Endothelial cell of umbilical vein (primary cell): ENCODE measurements around the gene SLC26A11. TPM values are rescaled to one million over a fixed set of nuclear protein-coding genes. Genes with fewer than 3 reads are reported as not detected.

Experiments
- BruUV-seq: library from RNA; stranded (reverse); fragments of 400-500 nt; replicated peaks from 2 replicates; lab custom pipeline; 2021; lab: Mats Ljungman, UMichigan
- CTCF ChIA-PET: fragments of 300-600, 350-600 bp; sonication (Branson Sonifier 250); formaldehyde crosslinking; loops from one replicate; lab custom pipeline; 2021; ENCODE audit warnings: antibody characterized with exemption, inconsistent platforms; lab: Charles Lee
- POLR2A ChIA-PET: fragments of 300-600, 350-600 bp; sonication (Branson Sonifier 250); formaldehyde crosslinking; loops from one replicate; lab custom pipeline; 2021; ENCODE audit warnings: antibody characterized with exemption, inconsistent platforms; lab: Charles Lee
- DNase-seq: peaks from one replicate; pipeline ENCODE4 v3.0.0-alpha.2; 2011; ENCODE audit warnings: low read depth, low spot score
- FAIRE-seq: peaks from 2 replicates; lab custom pipeline; 2011; peaks lifted over from hg19 to GRCh38; lab: Jason Lieb, UNC
- H2AFZ ChIP-seq: 2 replicates; pipeline ENCODE4 v1.6.0; 2012; ENCODE audit warnings: low read depth, low read length, control low read depth, inconsistent platforms
- H3K27ac ChIP-seq: 2 replicates; pipeline ENCODE4 v1.5.1; 2011; ENCODE audit warnings: low read depth, mild to moderate bottlenecking, control low read depth, low read length, moderate library complexity; ENCODE audit not compliant: insufficient read depth
- H3K27me3 ChIP-seq, 2 experiments: 2 replicates each; pipeline versions ENCODE4 v1.6.0 to v1.6.1; 2011; ENCODE audit warnings: low read length in 2 of 2, mixed read lengths in 1 of 2; ENCODE audit not compliant: control insufficient read depth in 2 of 2, insufficient read depth in 2 of 2
- H3K36me3 ChIP-seq, 2 experiments: 2 replicates in 1 of 2; 3 replicates in 1 of 2; pipeline ENCODE4 v1.5.1; 2011; ENCODE audit warnings: low read length in 2 of 2, mild to moderate bottlenecking in 1 of 2, moderate library complexity in 1 of 2; ENCODE audit not compliant: control insufficient read depth in 2 of 2, insufficient read depth in 2 of 2; ENCODE audit errors: extremely low read depth in 1 of 2
- H3K4me1 ChIP-seq: 3 replicates; pipeline ENCODE4 v1.5.1; 2011; ENCODE audit warnings: mild to moderate bottlenecking, low read length; ENCODE audit not compliant: control insufficient read depth, insufficient read depth; ENCODE audit errors: extremely low read depth
- H3K4me2 ChIP-seq: 2 replicates; pipeline ENCODE4 v1.6.1; 2011; ENCODE audit warnings: low read length, control low read depth, mixed read lengths; ENCODE audit not compliant: insufficient read depth
- H3K4me3 ChIP-seq, 3 experiments: fragments of 200-600 bp in 1 of 3; sonication (generic), shearing (Covaris generic) in 1 of 3; replicated peaks in 1 of 3; 2 replicates each; pipeline ENCODE4 v1.5.1; 2011 to 2016; ENCODE audit warnings: control low read depth in 3 of 3, low read length in 3 of 3, mild to moderate bottlenecking in 2 of 3, inconsistent platforms in 1 of 3, low read depth in 1 of 3, moderate library complexity in 1 of 3; ENCODE audit not compliant: insufficient read depth in 1 of 3
- H3K79me2 ChIP-seq: 2 replicates; pipeline ENCODE4 v1.6.0; 2012; ENCODE audit warnings: low read length, inconsistent platforms; ENCODE audit not compliant: control insufficient read depth, insufficient read depth
- H3K9ac ChIP-seq: replicated peaks from 2 replicates; pipeline ENCODE3; 2011; ENCODE audit warnings: low read length, control low read depth; ENCODE audit not compliant: insufficient read depth; ENCODE audit errors: extremely low read depth
- H3K9me1 ChIP-seq: replicated peaks from 3 replicates; pipeline ENCODE4 v1.6.0; 2011; ENCODE audit warnings: mild to moderate bottlenecking, low read length; ENCODE audit not compliant: control insufficient read depth, insufficient read depth; ENCODE audit errors: extremely low read depth
- H3K9me3 ChIP-seq: replicated peaks from 2 replicates; pipeline ENCODE4 v1.5.1; 2012; ENCODE audit warnings: low read length, inconsistent platforms; ENCODE audit not compliant: control insufficient read depth, insufficient read depth
- H4K20me1 ChIP-seq: replicated peaks from 2 replicates; pipeline ENCODE3; 2011; ENCODE audit warnings: mild to moderate bottlenecking, low read length; ENCODE audit not compliant: control insufficient read depth, insufficient read depth; ENCODE audit errors: extremely low read depth
- EZH2 ChIP-seq: IDR thresholded peaks from 2 replicates; pipeline ENCODE4 v1.6.1; 2012; ENCODE audit warnings: borderline replicate concordance, low read depth, mild to moderate bottlenecking, moderate library complexity, low read length, inconsistent platforms; ENCODE audit not compliant: severe bottlenecking
- FOS ChIP-seq: IDR thresholded peaks from 2 replicates; pipeline ENCODE4 v1.6.1; 2011; ENCODE audit warnings: mild to moderate bottlenecking, low read length, moderate library complexity, borderline replicate concordance; ENCODE audit not compliant: insufficient read depth
- GATA2 ChIP-seq: IDR thresholded peaks from 2 replicates; pipeline ENCODE4 v1.7.0; 2011; ENCODE audit warnings: low read depth, mild to moderate bottlenecking, moderate library complexity, mixed read lengths, low read length; ENCODE audit not compliant: insufficient read length, insufficient read depth
- JUN ChIP-seq: IDR thresholded peaks from 2 replicates; pipeline ENCODE4 v1.6.1; 2011; ENCODE audit warnings: borderline replicate concordance, low read depth; ENCODE audit not compliant: insufficient read length, insufficient read depth
- MYC ChIP-seq: IDR thresholded peaks from one replicate; pipeline ENCODE4 v1.6.1; 2011; ENCODE audit warnings: mild to moderate bottlenecking, low read depth, low read length
- POLR2A ChIP-seq: IDR thresholded peaks from 2 replicates; pipeline ENCODE4 v1.6.1; 2012; ENCODE audit warnings: low read depth, mild to moderate bottlenecking, control low read depth, low read length
- POLR2AphosphoS5 ChIP-seq: IDR thresholded peaks from 2 replicates; pipeline ENCODE4 v1.6.1; 2012; ENCODE audit warnings: low read depth, mild to moderate bottlenecking, control low read depth, low read length, moderate library complexity; ENCODE audit not compliant: insufficient read depth
- dilution Hi-C: fragments of 300-500 bp; cut with MboI; formaldehyde crosslinking; loops from one replicate; pipeline ENCODE4 v1.15.0; 2019; ENCODE audit warnings: low sequenced_read_pairs; ENCODE audit not compliant: extremely low pct_ligation_motif_present
- intact Hi-C: fragments of 100-400 bp; cut with micrococcal nuclease; formaldehyde crosslinking; loops from one replicate; pipeline ENCODE4 v1.10.0; 2022
- polyA plus RNA-seq, 4 experiments: library from polyadenylated mRNA; depleted of rRNA in 3 of 4; stranded (reverse) in 3 of 4; unstranded in 1 of 4; fragments of >200 nt; gene quantifications; 2 replicates each; pipeline versions ENCODE4 v1.2.1 to v1.2.3, GENCODE V29; 2011 to 2012; ENCODE audit warnings: missing spikeins in 1 of 4
- total RNA-seq: library from RNA; stranded (reverse); gene quantifications from 2 replicates; pipeline ENCODE4 v1.2.3, GENCODE V29; 2021
- TF ChIP-seq, protein P1 (sequence below): IDR thresholded peaks from 2 replicates; pipeline ENCODE4 v1.6.1; 2011; ENCODE audit not compliant: insufficient read depth, insufficient read length
- TF ChIP-seq, protein P2 (sequence below), 2 donors: IDR thresholded peaks; 1 replicate in 1 of 2; 2 replicates in 1 of 2; pipeline ENCODE4 v1.5.1; 2011; ENCODE audit warnings: low read length in 2 of 2, mild to moderate bottlenecking in 2 of 2, moderate library complexity in 2 of 2, control low read depth in 1 of 2, inconsistent platforms in 1 of 2, low read depth in 1 of 2; ENCODE audit not compliant: insufficient read depth in 1 of 2; ENCODE audit errors: extremely low read depth in 1 of 2

The SLC26A11 gene
- total and polyA plus RNA-seq, 2 donors (not counting 3 experiments of a cell fraction or from before 2014, with no cell fraction given) = 25.2 to 33.0 TPM

DNA sequence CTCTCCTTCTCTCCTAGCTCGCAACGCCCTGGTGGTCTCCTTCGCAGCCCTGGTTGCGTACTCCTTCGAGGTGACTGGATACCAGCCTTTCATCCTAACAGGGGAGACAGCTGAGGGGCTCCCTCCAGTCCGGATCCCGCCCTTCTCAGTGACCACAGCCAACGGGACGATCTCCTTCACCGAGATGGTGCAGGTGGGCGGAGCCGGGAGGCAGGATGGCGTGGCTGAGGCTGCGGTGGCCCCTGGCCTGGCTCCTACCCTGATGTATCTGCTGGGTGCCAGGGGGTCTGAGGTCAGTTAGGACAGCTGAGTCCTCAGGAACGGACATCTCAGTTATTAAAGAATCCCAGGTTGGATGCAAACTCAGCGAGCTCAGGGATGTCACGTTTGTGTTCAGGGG, 16.7 kb downstream of the SLC26A11 start:
- POLR2A ChIA-PET = no interaction called here
- no peak for TF ChIP-seq EZH2
- TF ChIP-seq POLR2A = no peak
- TF ChIP-seq, protein P1, sequence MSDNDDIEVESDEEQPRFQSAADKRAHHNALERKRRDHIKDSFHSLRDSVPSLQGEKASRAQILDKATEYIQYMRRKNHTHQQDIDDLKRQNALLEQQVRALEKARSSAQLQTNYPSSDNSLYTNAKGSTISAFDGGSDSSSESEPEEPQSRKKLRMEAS = no peak
- TF ChIP-seq FOS = no peak
- no peak for TF ChIP-seq MYC
- TF ChIP-seq JUN = no peak
- TF ChIP-seq POLR2AphosphoS5 = no peak
- TF ChIP-seq GATA2 = no peak
- TF ChIP-seq, protein P2, sequence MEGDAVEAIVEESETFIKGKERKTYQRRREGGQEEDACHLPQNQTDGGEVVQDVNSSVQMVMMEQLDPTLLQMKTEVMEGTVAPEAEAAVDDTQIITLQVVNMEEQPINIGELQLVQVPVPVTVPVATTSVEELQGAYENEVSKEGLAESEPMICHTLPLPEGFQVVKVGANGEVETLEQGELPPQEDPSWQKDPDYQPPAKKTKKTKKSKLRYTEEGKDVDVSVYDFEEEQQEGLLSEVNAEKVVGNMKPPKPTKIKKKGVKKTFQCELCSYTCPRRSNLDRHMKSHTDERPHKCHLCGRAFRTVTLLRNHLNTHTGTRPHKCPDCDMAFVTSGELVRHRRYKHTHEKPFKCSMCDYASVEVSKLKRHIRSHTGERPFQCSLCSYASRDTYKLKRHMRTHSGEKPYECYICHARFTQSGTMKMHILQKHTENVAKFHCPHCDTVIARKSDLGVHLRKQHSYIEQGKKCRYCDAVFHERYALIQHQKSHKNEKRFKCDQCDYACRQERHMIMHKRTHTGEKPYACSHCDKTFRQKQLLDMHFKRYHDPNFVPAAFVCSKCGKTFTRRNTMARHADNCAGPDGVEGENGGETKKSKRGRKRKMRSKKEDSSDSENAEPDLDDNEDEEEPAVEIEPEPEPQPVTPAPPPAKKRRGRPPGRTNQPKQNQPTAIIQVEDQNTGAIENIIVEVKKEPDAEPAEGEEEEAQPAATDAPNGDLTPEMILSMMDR (IDR thresholded peaks at IDR 0.05; ENCODE audit: extremely low read depth in 1 of 2, insufficient read depth in 1 of 2, low read depth in 1 of 2, low read length in 2 of 2) = no peak
- Histone ChIP-seq H3K79me2 (no peaks in the 10 kb centered on the region), H4K20me1 (no peaks in the 10 kb centered on the region), H3K4me2 (no peak overlapping the region), H3K27me3 (no peaks in the 10 kb centered on the region), H3K9ac (no peak overlapping the region), H3K9me1 (no peaks in the 10 kb centered on the region), H2AFZ (no peak overlapping the region), H3K4me3 (no peak overlapping the region), H3K9me3 (peaks cover 2% of the 10 kb centered on the region), H3K27ac (no peak overlapping the region), H3K4me1 (no peaks in the 10 kb centered on the region), H3K36me3 (peaks cover 2 to 9% of the 10 kb centered on the region in 2 experiments)
- BruUV-seq = no TSS peak
- intact Hi-C loops = no loop called here
- dilution Hi-C loops = no loop called here
- CTCF ChIA-PET = interaction anchor here (1.4 kb wide), 1 partner anchor 10 kb away, joined by 4 read pairs; no protein-coding TSS in a partner anchor
- no peak for FAIRE-seq
- no peak for DNase-seq
